K562 (cell line): Measurements from ENCODE around the gene SCUBE1. TPM values are rescaled to one million over a fixed set of nuclear protein-coding genes. Genes with fewer than 3 reads are reported as not detected.

ENCODE experiments used
- ATAC-seq: fragments of 200-7000 bp; cut with Tn5 transposase; 3 replicates; pipeline ENCODE4 v1.9.1; 2020; ENCODE audit warnings: moderate library complexity
- BruUV-seq: library from RNA; stranded (reverse); fragments of 400-500 nt; replicated peaks from 2 replicates; lab custom pipeline; 2021; lab: Mats Ljungman, UMichigan
- CTCF ChIA-PET: fragments of 300-600 bp; formaldehyde crosslinking; extraction: SDS; loops from one replicate; lab custom pipeline; 2021; ENCODE audit warnings: low intra/inter-chr PET ratio; lab: Yijun Ruan, JAX
- POLR2A ChIA-PET: fragments of 300-600, 350-650 bp; sonication (Branson Sonifier 250); formaldehyde crosslinking; extraction: SDS; loops from one replicate; lab custom pipeline; 2021; ENCODE audit warnings: antibody characterized with exemption, inconsistent platforms; lab: Yijun Ruan, JAX
- DNase-seq, 4 experiments: peaks; one replicate each; pipeline versions ENCODE4 v3.0.0 to v3.0.0-alpha.2; 2011 to 2018; ENCODE audit warnings: low spot score in 3 of 4, mixed read lengths in 3 of 4; ENCODE audit errors: extremely low read depth in 1 of 4
- FAIRE-seq: peaks from 2 replicates; lab custom pipeline; 2011; peaks lifted over from hg19 to GRCh38; lab: Jason Lieb, UNC
- H2AFZ ChIP-seq: 2 replicates; pipeline ENCODE4 v1.6.0; 2011; ENCODE audit warnings: low read depth, low read length, control low read depth, inconsistent platforms
- H3K27ac ChIP-seq: fragments of 200-600 bp; 3 replicates; pipeline ENCODE4 v1.8.0; 2011; ENCODE audit warnings: low read depth, mild to moderate bottlenecking, control low read depth, inconsistent platforms, low read length, moderate library complexity, mixed read lengths; ENCODE audit errors: extremely low read depth
- H3K27me3 ChIP-seq, 2 experiments: fragments of 300-600 bp in 1 of 2; 2 replicates in 1 of 2; 3 replicates in 1 of 2; pipeline versions ENCODE4 v1.6.0 to v1.8.0; 2011; ENCODE audit warnings: inconsistent platforms in 2 of 2, low read length in 2 of 2, mild to moderate bottlenecking in 1 of 2, mixed read lengths in 1 of 2, moderate library complexity in 1 of 2; ENCODE audit not compliant: control insufficient read depth in 2 of 2, insufficient read depth in 2 of 2
- H3K36me3 ChIP-seq: fragments of 300-600 bp; 3 replicates; pipeline ENCODE4 v1.8.0; 2011; ENCODE audit warnings: mild to moderate bottlenecking, low read length, inconsistent platforms; ENCODE audit not compliant: control insufficient read depth, insufficient read depth
- H3K4me1 ChIP-seq, 2 experiments: fragments of 200-600 bp in 1 of 2; replicated peaks in 1 of 2; 2 replicates in 1 of 2; 3 replicates in 1 of 2; pipeline versions ENCODE4 v1.5.1 to v1.8.0; 2011; ENCODE audit warnings: inconsistent platforms in 2 of 2, low read length in 2 of 2, mild to moderate bottlenecking in 1 of 2, mixed read lengths in 1 of 2, moderate library complexity in 1 of 2; ENCODE audit not compliant: control insufficient read depth in 2 of 2, insufficient read depth in 2 of 2
- H3K4me2 ChIP-seq: 2 replicates; pipeline ENCODE4 v1.6.1; 2011; ENCODE audit warnings: low read length, control low read depth, inconsistent platforms, mixed read lengths; ENCODE audit not compliant: insufficient read depth
- H3K4me3 ChIP-seq: fragments of 200-600 bp; sonication (generic), shearing (Covaris generic); 2 replicates; pipeline ENCODE4 v1.5.1; 2016; ENCODE audit warnings: control low read depth, inconsistent platforms
- H3K79me2 ChIP-seq: fragments of 200-600 bp; 3 replicates; pipeline ENCODE4 v1.8.0; 2011; ENCODE audit warnings: low read length, inconsistent platforms; ENCODE audit not compliant: control insufficient read depth, insufficient read depth
- H3K9ac ChIP-seq, 2 experiments: 2 replicates each; pipeline versions ENCODE4 v1.6.0 to v1.6.1; 2011; ENCODE audit warnings: low read depth in 2 of 2, low read length in 2 of 2, control low read depth in 1 of 2, inconsistent platforms in 1 of 2, mild to moderate bottlenecking in 1 of 2, mixed read lengths in 1 of 2; ENCODE audit not compliant: insufficient read depth in 1 of 2
- H3K9me1 ChIP-seq: one replicate; pipeline ENCODE4 v1.6.0; 2011; ENCODE audit warnings: inconsistent platforms, mild to moderate bottlenecking, low read length, moderate library complexity; ENCODE audit not compliant: control insufficient read depth, insufficient read depth
- H3K9me3 ChIP-seq: replicated peaks from 2 replicates; pipeline ENCODE4 v1.5.1; 2011; ENCODE audit warnings: low read depth, low read length, inconsistent platforms; ENCODE audit not compliant: control insufficient read depth, insufficient read depth
- H4K20me1 ChIP-seq: replicated peaks from 2 replicates; pipeline ENCODE4 v1.6.1; 2011; ENCODE audit warnings: low read length, inconsistent platforms, mixed read lengths; ENCODE audit not compliant: control insufficient read depth, insufficient read depth
- BCOR ChIP-seq: fragments of 450-650 bp; IDR thresholded peaks from 2 replicates; pipeline ENCODE4 v1.6.1; 2016
- BRD4 ChIP-seq: fragments of 200-600 bp; sonication (generic); IDR thresholded peaks from 2 replicates; pipeline ENCODE4 v1.6.1; 2017; ENCODE audit warnings: inconsistent platforms
- RBM25 ChIP-seq: fragments of 200-400 bp; formaldehyde crosslinking; IDR thresholded peaks from 2 replicates; pipeline ENCODE4 v1.6.1; 2018; ENCODE audit warnings: low read length, low read depth, moderate library complexity; ENCODE audit not compliant: severe bottlenecking
- WGBS: fragments of 100-300 bp; shearing (Covaris generic); methylation state at CpG from one replicate; pipeline ENCODE4 v1.1.6; 2016; ENCODE audit warnings: low coverage, mixed read lengths; ENCODE audit not compliant: insufficient coverage; ENCODE audit errors: missing lambda C conversion rate; 5-methylcytosine and 5-hydroxymethylcytosine counted together
- in situ Hi-C: fragments of 300-500 bp; cut with MboI; formaldehyde crosslinking; loops from 4 replicates; pipeline ENCODE4 v1.15.0; 2018; ENCODE audit warnings: inconsistent platforms, mixed read lengths
- intact Hi-C: fragments of 100-400 bp; cut with micrococcal nuclease; formaldehyde crosslinking; loops from 2 replicates; pipeline ENCODE4 v1.14.2; 2022
- polyA plus RNA-seq, 8 experiments: library from polyadenylated mRNA; depleted of rRNA in 4 of 8; stranded (reverse) in 5 of 8; unstranded in 3 of 8; fragments of >200 nt; fragmentation: Nextera tagmentation in 2 of 8; fragmentation: Illumina TruSeq in 1 of 8; extraction: Ambion mirVana in 2 of 8; extraction: Trizol in 1 of 8; gene quantifications; 2 replicates each; pipeline versions ENCODE4 v1.2.1 to v1.2.3, GENCODE V29; 2011 to 2014; ENCODE audit warnings: inconsistent platforms in 1 of 8, missing spikeins in 1 of 8
- total RNA-seq, 7 experiments: library from RNA; depleted of rRNA in 6 of 7; stranded (reverse); fragments of >200 nt in 6 of 7; fragmentation: Illumina TruSeq in 2 of 7; extraction: Trizol in 2 of 7; gene quantifications; 2 replicates each; pipeline versions ENCODE4 v1.2.1 to v1.2.3, GENCODE V29; 2011 to 2021; ENCODE audit warnings: low replicate concordance in 1 of 7
- TF ChIP-seq, protein P1 (sequence below): fragments of 450-650 bp; formaldehyde crosslinking; IDR thresholded peaks from 2 replicates; pipeline ENCODE4 v1.4.0; 2022; ENCODE audit warnings: missing genetic modification characterization

SCUBE1 gene
- total and polyA plus RNA-seq, 9 of the 15 experiments (the other 6 are each of a cell fraction or from before 2014, with no cell fraction given), result 0.03 to 0.47 (median 0.29) TPM; not detected in 6

DNA sequence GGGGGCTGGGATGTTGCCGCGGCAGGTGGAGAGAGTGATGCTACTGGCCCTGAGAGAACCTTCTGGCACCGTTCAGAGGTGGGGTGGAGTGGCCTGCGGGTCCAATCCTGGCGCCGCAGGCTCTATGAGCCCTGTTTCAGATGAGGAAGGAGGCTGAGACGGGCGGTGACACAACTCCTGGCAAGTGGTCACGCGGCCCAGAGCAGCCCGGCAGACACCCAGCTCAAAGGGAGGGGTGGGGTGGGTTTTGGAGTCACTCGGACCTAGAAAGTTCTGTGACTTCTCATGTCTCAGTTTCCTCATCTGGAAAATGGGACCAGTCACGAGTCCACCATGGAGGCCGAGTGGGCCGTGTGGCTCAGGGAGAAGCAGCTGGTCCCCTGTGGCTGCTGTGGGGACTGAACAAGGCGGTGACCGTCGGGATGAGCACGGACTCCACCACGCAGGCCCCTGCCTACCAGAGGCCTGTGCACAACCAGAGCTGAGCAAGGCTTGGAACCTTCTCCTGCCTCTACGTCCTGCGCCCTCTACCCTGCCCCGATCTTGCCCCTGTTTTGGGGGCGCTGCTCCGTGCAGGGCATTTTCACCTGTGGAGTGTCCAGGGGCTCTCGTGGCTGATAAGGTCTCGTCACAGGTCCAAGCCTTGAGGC lies 188.2 kb downstream of the SCUBE1 start:
- H3K27me3 ChIP-seq, result no peaks in the 10 kb centered on the region
- H3K9me3 ChIP-seq, result no peaks in the 10 kb centered on the region
- no peak for FAIRE-seq
- in situ Hi-C loops, result no loop called here
- 86% methylated on average over 10 of the region's 27 CpGs for WGBS
- H3K36me3 ChIP-seq, result no peaks in the 10 kb centered on the region
- H3K4me1 ChIP-seq, result peaks cover 0 to 54% of the 10 kb centered on the region in 2 experiments; a peak in 3 of 5 replicates
- no peak for DNase-seq
- ChIA-PET POLR2A (no interaction called here), CTCF (no interaction called here)
- H3K4me2 ChIP-seq, result no peak overlapping the region
- ATAC-seq, result no peak
- intact Hi-C loops, result no loop called here
- H4K20me1 ChIP-seq, result 0 out of 2 replicates have a peak, but pooled peaks cover 3% of the 10 kb centered on the region
- no peak overlapping the region for H3K27ac ChIP-seq
- no peaks in the 10 kb centered on the region for H3K9me1 ChIP-seq
- H3K4me3 ChIP-seq, result no peak overlapping the region
- H3K9ac ChIP-seq, result peak overlapping the region in 1 of 2 experiments; percentile 9; a peak in 1 of 4 replicates
- no peak for TF ChIP-seq BRD4
- TF ChIP-seq BCOR, result peak; percentile 33; the same call in 1 of the 2 replicates
- TF ChIP-seq RBM25, result peak; percentile 35
- H2AFZ ChIP-seq, result no peak overlapping the region
- no TSS peak for BruUV-seq
- H3K79me2 ChIP-seq, result peaks cover 31% of the 10 kb centered on the region

DNA sequence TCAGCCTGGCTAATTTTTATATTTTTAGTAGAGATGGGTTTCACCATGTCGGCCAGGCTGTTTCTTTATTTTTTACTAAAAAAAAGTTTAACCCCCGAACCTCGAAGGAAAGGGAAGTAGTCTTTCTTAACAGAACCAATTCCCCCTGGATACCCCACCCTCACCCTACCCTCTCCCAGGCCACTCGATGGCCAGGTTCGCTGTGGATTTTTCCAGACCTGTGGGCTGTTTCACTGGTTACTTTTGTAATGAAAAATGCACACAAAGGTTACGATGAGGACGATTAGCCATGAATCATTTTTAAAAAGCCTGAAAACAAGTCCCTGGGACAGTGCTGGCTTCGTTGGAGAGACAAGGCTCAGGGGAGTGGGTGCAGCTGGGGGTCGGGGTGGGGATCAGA lies 189.3 kb downstream of the SCUBE1 start:
- 71% methylated on average over 9 of the region's 9 CpGs for WGBS
- H3K4me2 ChIP-seq, result no peak overlapping the region
- H4K20me1 ChIP-seq, result 0 out of 2 replicates have a peak, but pooled peaks cover 3% of the 10 kb centered on the region
- ChIA-PET POLR2A (interaction anchor here (0.7 kb wide), 1 partner anchor 412 kb away, joined by 3 read pairs; no protein-coding TSS in a partner anchor), CTCF (no interaction called here)
- no peaks in the 10 kb centered on the region for H3K27me3 ChIP-seq
- no peaks in the 10 kb centered on the region for H3K9me3 ChIP-seq
- no peak overlapping the region for H3K9ac ChIP-seq
- H3K4me3 ChIP-seq, result no peak overlapping the region
- no peaks in the 10 kb centered on the region for H3K36me3 ChIP-seq
- H3K27ac ChIP-seq, result no peak overlapping the region
- DNase-seq, result no peak
- H3K9me1 ChIP-seq, result no peaks in the 10 kb centered on the region
- in situ Hi-C loops, result no loop called here
- FAIRE-seq, result no peak
- peaks cover 0 to 44% of the 10 kb centered on the region in 2 experiments; a peak in 3 of 5 replicates for H3K4me1 ChIP-seq
- no TSS peak for BruUV-seq
- TF ChIP-seq, protein P1, sequence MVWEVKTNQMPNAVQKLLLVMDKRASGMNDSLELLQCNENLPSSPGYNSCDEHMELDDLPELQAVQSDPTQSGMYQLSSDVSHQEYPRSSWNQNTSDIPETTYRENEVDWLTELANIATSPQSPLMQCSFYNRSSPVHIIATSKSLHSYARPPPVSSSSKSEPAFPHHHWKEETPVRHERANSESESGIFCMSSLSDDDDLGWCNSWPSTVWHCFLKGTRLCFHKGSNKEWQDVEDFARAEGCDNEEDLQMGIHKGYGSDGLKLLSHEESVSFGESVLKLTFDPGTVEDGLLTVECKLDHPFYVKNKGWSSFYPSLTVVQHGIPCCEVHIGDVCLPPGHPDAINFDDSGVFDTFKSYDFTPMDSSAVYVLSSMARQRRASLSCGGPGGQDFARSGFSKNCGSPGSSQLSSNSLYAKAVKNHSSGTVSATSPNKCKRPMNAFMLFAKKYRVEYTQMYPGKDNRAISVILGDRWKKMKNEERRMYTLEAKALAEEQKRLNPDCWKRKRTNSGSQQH (CRISPR knock-in tag), result no peak
- no peak for ATAC-seq
- H2AFZ ChIP-seq, result no peak overlapping the region
- intact Hi-C loops, result no loop called here
- H3K79me2 ChIP-seq, result peaks cover 31% of the 10 kb centered on the region
